ENCODE results near the gene ZEB2. TPM values are rescaled to one million over a fixed set of nuclear protein-coding genes. Genes with fewer than 3 reads are reported as not detected.
A peak's percentile ranks its signal among the peaks of the same experiment; 100 is the strongest.

ZEB2 gene
- total RNA-seq, 4 donors from 2014 or later: 35.9 to 177 (median 120) TPM

DNA sequence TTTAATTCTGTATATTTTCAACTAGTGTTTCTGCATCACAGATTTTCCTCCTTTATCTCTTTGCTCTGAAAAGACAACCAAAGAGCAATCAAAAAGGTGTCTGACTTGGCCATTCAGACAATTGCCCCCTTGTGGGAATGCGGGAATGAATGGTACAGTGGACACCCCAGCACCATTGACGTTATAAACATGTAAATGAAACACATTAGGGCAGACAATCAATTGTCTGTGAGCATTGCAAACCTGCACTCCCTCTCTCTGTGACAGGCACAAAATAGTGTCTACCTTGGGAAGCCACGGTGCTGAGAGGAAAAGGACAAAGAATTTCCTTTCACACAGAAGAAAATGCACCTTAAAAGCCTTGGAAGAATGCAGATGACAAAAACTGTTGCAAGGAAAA is 8.0 kb downstream of the ZEB2 start:
- TF ChIP-seq POLR2A (IDR thresholded peaks at IDR 0.05): no peak
- no peak for TF ChIP-seq CTCF (IDR thresholded peaks at IDR 0.05)
- intact Hi-C loops (cut with DNase I; ENCODE audit: low total_unique reads): no loop called here

GRCh38 chr2:144511226-144511810 is 8.6 kb downstream of the ZEB2 start:
- TF ChIP-seq POLR2A (IDR thresholded peaks at IDR 0.05): no peak
- TF ChIP-seq CTCF (IDR thresholded peaks at IDR 0.05): no peak

More for the DNA sequence above, 8.0 kb downstream of the ZEB2 start:
- Histone ChIP-seq H3K27ac (peak overlapping the region; percentile 95 to 97), H3K9me3 (no peaks in the 10 kb centered on the region), H3K4me1 (no peaks in the 10 kb centered on the region), H3K36me3 (no peaks in the 10 kb centered on the region), H3K27me3 (no peaks in the 10 kb centered on the region), H3K4me3 (no peak overlapping the region)
- no peak for DNase-seq

DNA sequence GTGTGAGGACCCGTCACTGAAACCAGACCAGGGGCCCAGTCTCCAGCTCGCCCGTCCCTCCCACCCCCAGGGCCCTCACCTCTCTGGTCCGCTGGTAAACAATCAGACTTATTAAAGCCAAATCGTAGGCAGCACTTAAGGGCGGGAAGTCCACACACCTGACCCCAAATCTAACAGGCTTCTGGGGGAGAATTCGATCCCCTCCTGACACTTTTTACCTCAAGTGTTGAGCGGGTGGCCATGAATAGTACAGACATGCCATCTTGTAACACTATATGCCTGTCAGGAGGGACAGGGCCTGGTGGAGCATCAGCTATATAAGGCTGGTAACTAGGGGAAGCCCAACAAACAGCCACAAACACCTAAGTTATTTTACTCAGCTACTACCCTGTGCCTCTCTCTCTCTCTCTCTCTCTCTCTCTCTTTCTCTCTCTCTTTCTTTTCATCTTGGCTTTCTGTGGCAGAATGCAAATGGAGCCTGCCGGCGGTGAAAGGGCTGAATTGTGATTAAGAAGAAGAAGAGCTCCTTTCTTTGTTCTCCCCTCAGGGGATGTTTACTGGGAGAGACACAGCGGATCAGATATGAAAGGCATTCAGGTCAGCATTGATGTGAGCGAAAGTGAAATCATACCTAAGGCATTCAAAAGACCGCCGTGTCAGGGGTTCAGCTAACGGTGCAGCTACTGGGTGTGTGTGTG is 9.5 kb downstream of the ZEB2 start:
- Histone ChIP-seq H3K36me3 (no peaks in the 10 kb centered on the region), H3K4me3 (no peak overlapping the region), H3K27ac (peak overlapping the region; percentile 95 to 97), H3K9me3 (no peaks in the 10 kb centered on the region), H3K4me1 (no peaks in the 10 kb centered on the region), H3K27me3 (no peaks in the 10 kb centered on the region)
- no peak for TF ChIP-seq CTCF (IDR thresholded peaks at IDR 0.05)
- no peak for TF ChIP-seq POLR2A (IDR thresholded peaks at IDR 0.05)
- no peak for DNase-seq
- intact Hi-C loops (cut with DNase I; ENCODE audit: low total_unique reads): no loop called here

More at GRCh38 chr2:144511226-144511810, 8.6 kb downstream of the ZEB2 start:
- H3K9me3 ChIP-seq: no peaks in the 10 kb centered on the region
- no peak overlapping the region for H3K4me3 ChIP-seq
- no peaks in the 10 kb centered on the region for H3K36me3 ChIP-seq
- no peaks in the 10 kb centered on the region for H3K27me3 ChIP-seq
- no peak for DNase-seq
- intact Hi-C loops (cut with DNase I; ENCODE audit: low total_unique reads): no loop called here
- no peaks in the 10 kb centered on the region for H3K4me1 ChIP-seq
- peak overlapping the region; percentile 95 to 97 for H3K27ac ChIP-seq

DNA sequence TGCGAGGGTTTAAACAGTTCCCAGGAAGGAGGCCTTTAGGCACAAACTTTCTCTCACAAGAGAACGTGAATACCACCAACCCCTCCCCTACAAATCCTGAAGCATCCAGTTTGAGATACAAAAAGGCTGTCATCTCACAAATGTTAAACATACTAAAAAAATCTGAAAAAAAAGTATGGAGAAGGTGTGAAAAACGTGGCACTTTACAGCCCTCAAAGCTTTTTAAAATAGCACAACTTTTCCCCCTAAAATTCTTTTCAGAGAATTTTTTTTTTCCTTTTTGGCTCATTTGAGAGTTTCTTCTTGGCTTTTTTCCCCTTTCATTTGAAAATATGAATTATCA is 10.1 kb downstream of the ZEB2 start:
- H3K36me3 ChIP-seq: no peaks in the 10 kb centered on the region
- intact Hi-C loops (cut with DNase I; ENCODE audit: low total_unique reads): no loop called here
- H3K27me3 ChIP-seq: no peaks in the 10 kb centered on the region
- peaks cover 0 to under 1% of the 10 kb centered on the region in 2 donors for H3K4me1 ChIP-seq
- H3K27ac ChIP-seq: peak overlapping the region; percentile 95 to 97
- TF ChIP-seq CTCF (IDR thresholded peaks at IDR 0.05): no peak
- TF ChIP-seq POLR2A (IDR thresholded peaks at IDR 0.05): no peak
- no peak for DNase-seq
- no peak overlapping the region for H3K4me3 ChIP-seq
- H3K9me3 ChIP-seq: no peaks in the 10 kb centered on the region

Data from uterus (tissue), 4 donors.